Calu3 (cell line): ENCODE measurements around the gene RBCK1. TPM values are rescaled to one million over a fixed set of nuclear protein-coding genes. Genes with fewer than 3 reads are reported as not detected.

Source experiments
- BruUV-seq: library from RNA; stranded (reverse); fragments of 400-500 nt; replicated peaks from 2 replicates; lab custom pipeline; 2021; lab: Mats Ljungman, UMichigan
- CTCF ChIA-PET: fragments of 300-600 bp; sonication (Branson Sonifier 250); formaldehyde crosslinking; loops from one replicate; lab custom pipeline; 2022; ENCODE audit warnings: antibody characterized with exemption; lab: Charles Lee
- DNase-seq: peaks from one replicate; pipeline ENCODE4 v3.0.0; 2022
- H3K27ac Mint-ChIP-seq: one replicate; pipeline ENCODE4 v1.8.0; 2022; ENCODE audit warnings: mixed read lengths; ENCODE audit not compliant: unreplicated experiment
- H3K27me3 Mint-ChIP-seq: one replicate; pipeline ENCODE4 v1.8.0; 2022; ENCODE audit warnings: mixed read lengths; ENCODE audit not compliant: unreplicated experiment
- H3K36me3 Mint-ChIP-seq: one replicate; pipeline ENCODE4 v1.8.0; 2022; ENCODE audit warnings: mild to moderate bottlenecking, moderate library complexity, mixed read lengths; ENCODE audit not compliant: insufficient read depth, unreplicated experiment
- H3K4me1 Mint-ChIP-seq: one replicate; pipeline ENCODE4 v1.8.0; 2022; ENCODE audit warnings: mild to moderate bottlenecking, low read depth, mixed read lengths; ENCODE audit not compliant: unreplicated experiment
- H3K4me3 Mint-ChIP-seq: one replicate; pipeline ENCODE4 v1.8.0; 2022; ENCODE audit warnings: mild to moderate bottlenecking, low read depth, moderate library complexity, mixed read lengths; ENCODE audit not compliant: unreplicated experiment
- H3K9me3 Mint-ChIP-seq: one replicate; pipeline ENCODE4 v1.8.0; 2022; ENCODE audit warnings: low read depth, mixed read lengths; ENCODE audit not compliant: unreplicated experiment
- CTCF ChIP-seq: fragments of 200-600 bp; IDR thresholded peaks from one replicate; pipeline ENCODE4 v1.8.0; 2022; ENCODE audit warnings: antibody characterized with exemption; ENCODE audit not compliant: unreplicated experiment
- intact Hi-C: fragments of 100-400 bp; cut with micrococcal nuclease; formaldehyde crosslinking; loops from one replicate; pipeline ENCODE4 v1.10.0; 2022; ENCODE audit not compliant: unreplicated experiment
- total RNA-seq: library from RNA; stranded (reverse); gene quantifications from 2 replicates; pipeline ENCODE4 v1.2.3, GENCODE V29; 2022

Gene RBCK1
- total RNA-seq, 1 experiment from 2014 or later, result 142 TPM

- CTCF ChIA-PET, result no interaction called here
- BruUV-seq, result no TSS peak
- Mint-ChIP-seq H3K4me1 (peaks cover 9% of the 10 kb centered on the region), H3K9me3 (no peaks in the 10 kb centered on the region), H3K27ac (peak overlapping the region; percentile 80), H3K36me3 (peaks cover 91% of the 10 kb centered on the region), H3K27me3 (no peaks in the 10 kb centered on the region), H3K4me3 (no peak overlapping the region)
- no peak for DNase-seq
- no peak for TF ChIP-seq CTCF
- intact Hi-C loops, result no loop called here
Measured at GRCh38 chr20:434221-434620, 26.1 kb downstream of the RBCK1 start.

DNA sequence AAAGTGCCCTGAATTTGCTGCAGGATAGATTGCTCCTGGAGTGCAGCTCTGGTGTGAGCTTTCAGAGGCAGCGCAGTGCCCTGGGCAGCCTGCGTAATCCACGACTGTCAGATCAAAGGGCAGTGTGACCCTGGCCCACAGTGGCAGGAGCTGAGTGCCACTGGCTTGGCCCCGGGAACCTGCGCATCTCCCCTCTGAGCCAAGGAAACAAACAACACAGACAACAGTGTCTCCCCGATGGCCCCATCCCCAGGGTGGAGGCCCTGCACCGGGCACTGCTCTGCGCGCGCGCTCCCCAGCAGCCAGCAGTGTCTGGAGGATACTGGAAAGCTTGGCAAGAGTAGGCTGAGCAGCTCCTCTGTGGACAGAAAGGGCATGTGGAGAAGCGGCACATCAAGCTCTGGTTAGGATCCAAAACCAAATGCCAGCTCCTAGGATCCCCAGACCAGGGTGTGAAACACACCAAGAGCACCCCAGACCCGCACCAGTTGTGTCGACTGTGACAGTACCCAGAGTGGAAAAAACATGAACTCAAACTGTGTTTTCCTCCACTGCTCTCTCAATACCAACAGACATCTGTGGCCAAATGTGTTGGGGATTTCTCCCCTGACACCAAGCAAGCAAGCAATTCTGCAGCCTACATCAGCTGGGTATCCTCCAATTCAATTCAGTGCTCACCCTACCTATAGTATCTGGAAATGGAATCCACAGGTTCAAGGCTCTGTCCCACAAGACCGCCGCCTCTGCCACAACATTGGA is 26.7 kb downstream of the RBCK1 start:
- no peak for DNase-seq
- H3K4me1 Mint-ChIP-seq, result peaks cover 9% of the 10 kb centered on the region
- no peaks in the 10 kb centered on the region for H3K9me3 Mint-ChIP-seq
- intact Hi-C loops, result no loop called here
- CTCF ChIA-PET, result no interaction called here
- no peak for TF ChIP-seq CTCF
- BruUV-seq, result TSS peak; percentile 11
- no peaks in the 10 kb centered on the region for H3K27me3 Mint-ChIP-seq
- peak overlapping the region; percentile 80 for H3K27ac Mint-ChIP-seq
- peaks cover 87% of the 10 kb centered on the region for H3K36me3 Mint-ChIP-seq
- H3K4me3 Mint-ChIP-seq, result no peak overlapping the region

- Mint-ChIP-seq H3K27ac (peak overlapping the region; percentile 23), H3K9me3 (no peaks in the 10 kb centered on the region), H3K36me3 (peaks cover 87% of the 10 kb centered on the region), H3K4me1 (peaks cover 9% of the 10 kb centered on the region), H3K4me3 (no peak overlapping the region), H3K27me3 (no peaks in the 10 kb centered on the region)
- CTCF ChIA-PET, result no interaction called here
- TF ChIP-seq CTCF, result no peak
- BruUV-seq, result no TSS peak
- intact Hi-C loops, result no loop called here
- no peak for DNase-seq
Measured at GRCh38 chr20:435558-435957, 27.5 kb downstream of the RBCK1 start.

- CTCF ChIA-PET, result no interaction called here
- BruUV-seq, result TSS peak; percentile 14
- H3K36me3 Mint-ChIP-seq, result peaks cover 87% of the 10 kb centered on the region
- no peak for TF ChIP-seq CTCF
- no peak for DNase-seq
- no peak overlapping the region for H3K4me3 Mint-ChIP-seq
- H3K27ac Mint-ChIP-seq, result peak overlapping the region; percentile 23
- H3K4me1 Mint-ChIP-seq, result peaks cover 9% of the 10 kb centered on the region
- H3K27me3 Mint-ChIP-seq, result no peaks in the 10 kb centered on the region
- no peaks in the 10 kb centered on the region for H3K9me3 Mint-ChIP-seq
- intact Hi-C loops, result no loop called here
Measured at GRCh38 chr20:436476-436875, 28.4 kb downstream of the RBCK1 start.
